B cell (primary cell): Measurements from ENCODE around the gene ADAMTS17. TPM values are rescaled to one million over a fixed set of nuclear protein-coding genes. Genes with fewer than 3 reads are reported as not detected.

ENCODE experiments used
- ATAC-seq: fragments of 200-7000 bp; cut with Tn5 transposase; one replicate; pipeline ENCODE4 v1.10.0; 2021; ENCODE audit warnings: low read depth, mild to moderate bottlenecking, moderate number of reproducible peaks, moderate library complexity
- CTCF ChIA-PET: fragments of 350-600 bp; sonication (Branson Sonifier 250); formaldehyde crosslinking; loops from one replicate; lab custom pipeline; 2021; ENCODE audit warnings: antibody characterized with exemption, inconsistent platforms; lab: Charles Lee
- POLR2A ChIA-PET: fragments of 350-600 bp; sonication (Branson Sonifier 250); formaldehyde crosslinking; loops from one replicate; lab custom pipeline; 2021; ENCODE audit warnings: antibody characterized with exemption; lab: Charles Lee
- DNase-seq: peaks from one replicate; pipeline ENCODE4 v3.0.0; 2013
- H2AFZ ChIP-seq: 2 replicates; pipeline ENCODE4 v1.6.1; 2012; ENCODE audit warnings: mild to moderate bottlenecking, low read depth, low read length; ENCODE audit not compliant: insufficient read depth, poor library complexity, severe bottlenecking
- H3K27ac ChIP-seq, 2 donors: 1 replicate in 1 of 2; 2 replicates in 1 of 2; pipeline ENCODE4 v1.5.1; 2012 to 2013; ENCODE audit warnings: low read length in 2 of 2, mild to moderate bottlenecking in 2 of 2, moderate library complexity in 1 of 2
- H3K27me3 ChIP-seq, 4 experiments: fragments of 200-600 bp in 1 of 4; sonication (generic) in 1 of 4; replicated peaks in 1 of 4; 1 replicate in 2 of 4; 2 replicates in 2 of 4; pipeline versions ENCODE4 v1.6.1 to v1.7.0; 2013 to 2016; ENCODE audit warnings: low read length in 3 of 4, mild to moderate bottlenecking in 2 of 4, mixed read lengths in 1 of 4, moderate library complexity in 1 of 4; ENCODE audit not compliant: insufficient read depth in 4 of 4, control insufficient read depth in 3 of 4; ENCODE audit errors: control extremely low read depth in 1 of 4
- H3K36me3 ChIP-seq, 2 experiments: replicated peaks in 1 of 2; 1 replicate in 1 of 2; 2 replicates in 1 of 2; pipeline versions ENCODE4 v1.6.1 to v1.7.1; 2013; ENCODE audit warnings: low read length in 1 of 2; ENCODE audit not compliant: insufficient read depth in 2 of 2, control insufficient read depth in 1 of 2; ENCODE audit errors: control extremely low read depth in 1 of 2, extremely low read depth in 1 of 2
- H3K4me1 ChIP-seq, 2 donors: fragments of 200-600 bp in 1 of 2; sonication (generic) in 1 of 2; 1 replicate in 1 of 2; 2 replicates in 1 of 2; pipeline versions ENCODE4 v1.5.1 to v1.6.1; 2013 to 2017; ENCODE audit warnings: low read length in 2 of 2; ENCODE audit not compliant: control insufficient read depth in 2 of 2, insufficient read depth in 2 of 2
- H3K4me2 ChIP-seq: replicated peaks from 2 replicates; pipeline ENCODE3; 2012; ENCODE audit warnings: mild to moderate bottlenecking, low read depth, low read length; ENCODE audit not compliant: poor library complexity, severe bottlenecking
- H3K4me3 ChIP-seq, 5 experiments: fragments of 200-600 bp in 1 of 5; sonication (generic) in 1 of 5; 1 replicate in 3 of 5; 2 replicates in 2 of 5; pipeline versions ENCODE4 v1.5.1 to v1.7.0; 2011 to 2016; ENCODE audit warnings: low read length in 4 of 5, mild to moderate bottlenecking in 4 of 5, low read depth in 2 of 5, control low read depth in 1 of 5, moderate library complexity in 1 of 5; ENCODE audit not compliant: insufficient read depth in 1 of 5; ENCODE audit errors: control extremely low read depth in 1 of 5, extremely low read depth in 1 of 5
- H3K79me2 ChIP-seq: fragments of 200-600 bp; sonication (generic); one replicate; pipeline ENCODE4 v1.6.0; 2016; ENCODE audit warnings: low read length; ENCODE audit not compliant: control insufficient read depth, insufficient read depth
- H3K9ac ChIP-seq: fragments of 200-600 bp; sonication (generic); 2 replicates; pipeline ENCODE4 v1.6.1; 2017; ENCODE audit warnings: mild to moderate bottlenecking, low read length, moderate library complexity
- H3K9me3 ChIP-seq, 3 donors: one replicate each; pipeline versions ENCODE4 v1.6.1 to v1.7.1; 2013; ENCODE audit warnings: low read length in 2 of 3; ENCODE audit not compliant: control insufficient read depth in 2 of 3, insufficient read depth in 1 of 3; ENCODE audit errors: control extremely low read depth in 1 of 3
- H4K20me1 ChIP-seq: 2 replicates; pipeline ENCODE4 v1.6.0; 2012; ENCODE audit warnings: mild to moderate bottlenecking, low read length; ENCODE audit not compliant: insufficient read depth, control insufficient read depth, poor library complexity, severe bottlenecking
- H3K27ac Mint-ChIP-seq: one replicate; pipeline ENCODE4 v1.8.0; 2021; ENCODE audit warnings: mixed read lengths
- H3K27me3 Mint-ChIP-seq: one replicate; pipeline ENCODE4 v1.8.0; 2021; ENCODE audit warnings: mixed read lengths
- H3K4me1 Mint-ChIP-seq: one replicate; pipeline ENCODE4 v1.8.0; 2021; ENCODE audit warnings: mixed read lengths
- H3K4me3 Mint-ChIP-seq: one replicate; pipeline ENCODE4 v1.8.0; 2021; ENCODE audit warnings: mixed read lengths
- H3K9me3 Mint-ChIP-seq: one replicate; pipeline ENCODE4 v1.8.0; 2022; ENCODE audit warnings: mixed read lengths; ENCODE audit not compliant: insufficient read depth
- CTCF ChIP-seq: fragments of 200-600 bp; IDR thresholded peaks from one replicate; pipeline ENCODE4 v1.8.0; 2022; ENCODE audit warnings: antibody characterized with exemption, mild to moderate bottlenecking
- EZH2 ChIP-seq: IDR thresholded peaks from 2 replicates; pipeline ENCODE4 v1.6.1; 2012; ENCODE audit warnings: borderline replicate concordance, low read depth, mild to moderate bottlenecking, moderate library complexity, low read length; ENCODE audit not compliant: insufficient read depth, poor library complexity, severe bottlenecking
- WGBS: methylation state at CpG from one replicate; pipeline ENCODE4 v1.1.5; 2013; ENCODE audit warnings: missing lambda C conversion rate; ENCODE audit not compliant: insufficient coverage; 5-methylcytosine and 5-hydroxymethylcytosine counted together
- intact Hi-C: fragments of 100-400 bp; cut with micrococcal nuclease; formaldehyde crosslinking; loops from one replicate; pipeline ENCODE4 v1.10.0; 2022
- polyA plus RNA-seq: library from polyadenylated mRNA; depleted of rRNA; stranded (reverse); fragments of >200 nt; gene quantifications from 2 replicates; pipeline ENCODE4 v1.2.3, GENCODE V29; 2012
- total RNA-seq, 2 donors: library from RNA; stranded (reverse); fragments of 120-200 nt in 1 of 2; gene quantifications; 1 replicate in 1 of 2; 2 replicates in 1 of 2; pipeline versions ENCODE4 v1.2.3 to v1.2.4, GENCODE V29; 2013 to 2022

The ADAMTS17 gene
- total and polyA plus RNA-seq, 2 donors (not counting 1 experiment from before 2014, with no cell fraction given), result 0.10 TPM; not detected in 1

DNA sequence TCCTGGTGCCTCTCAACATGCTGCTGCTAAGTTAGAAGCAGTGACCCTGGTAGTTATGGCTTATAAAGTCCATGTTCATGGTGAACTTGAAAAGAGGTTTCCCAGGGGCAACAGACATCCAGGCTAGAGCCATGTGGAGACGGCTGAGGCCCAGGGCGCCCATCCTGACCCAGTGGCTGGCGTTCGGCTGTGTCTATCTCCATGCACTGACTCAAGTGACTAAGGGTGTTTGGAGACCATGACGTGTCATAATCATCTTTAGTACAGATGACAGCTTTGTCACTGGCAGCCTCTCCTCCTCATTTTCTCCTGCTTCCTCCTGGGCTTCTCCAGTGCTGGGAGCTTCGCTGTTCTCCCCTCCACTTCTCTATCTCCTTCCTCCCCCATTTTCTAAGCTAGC, 321.2 kb downstream of the ADAMTS17 start:
- Histone ChIP-seq H2AFZ (no peak overlapping the region), H3K27me3 (no peaks in the 10 kb centered on the region), H3K4me2 (no peak overlapping the region), H3K4me1 (no peaks in the 10 kb centered on the region), H4K20me1 (no peaks in the 10 kb centered on the region), H3K79me2 (no peaks in the 10 kb centered on the region), H3K9ac (no peak overlapping the region), H3K9me3 (peaks cover 0 to 8% (median 0%) of the 10 kb centered on the region in 3 donors), H3K4me3 (no peak overlapping the region), H3K36me3 (no peaks in the 10 kb centered on the region), H3K27ac (no peak overlapping the region)
- Mint-ChIP-seq H3K27ac (no peak overlapping the region), H3K4me3 (no peak overlapping the region), H3K4me1 (no peaks in the 10 kb centered on the region), H3K9me3 (no peaks in the 10 kb centered on the region), H3K27me3 (peaks cover 5% of the 10 kb centered on the region)
- CTCF ChIA-PET, result no interaction called here
- ATAC-seq (no peak), DNase-seq (no peak)
- 82% methylated on average over 6 of the region's 6 CpGs for WGBS
- POLR2A ChIA-PET, result no interaction called here
- intact Hi-C loops, result no loop called here
- TF ChIP-seq CTCF, result no peak
- TF ChIP-seq EZH2, result no peak

GRCh38 chr15:100020189-100020588, 321.6 kb downstream of the ADAMTS17 start:
- H3K79me2 ChIP-seq, result no peaks in the 10 kb centered on the region
- no peaks in the 10 kb centered on the region for H3K27me3 ChIP-seq
- H3K4me1 Mint-ChIP-seq, result no peaks in the 10 kb centered on the region
- TF ChIP-seq EZH2 (no peak), CTCF (no peak)
- H4K20me1 ChIP-seq, result no peaks in the 10 kb centered on the region
- peaks cover 0 to 8% (median 0%) of the 10 kb centered on the region in 3 donors for H3K9me3 ChIP-seq
- WGBS, result 68% methylated on average over 5 of the region's 6 CpGs
- intact Hi-C loops, result no loop called here
- no peaks in the 10 kb centered on the region for H3K4me1 ChIP-seq
- no peaks in the 10 kb centered on the region for H3K9me3 Mint-ChIP-seq
- H3K4me2 ChIP-seq, result no peak overlapping the region
- H3K36me3 ChIP-seq, result no peaks in the 10 kb centered on the region
- no peak overlapping the region for H2AFZ ChIP-seq
- DNase-seq (no peak), ATAC-seq (no peak)
- ChIA-PET POLR2A (no interaction called here), CTCF (no interaction called here)
- H3K27me3 Mint-ChIP-seq, result peaks cover 5% of the 10 kb centered on the region
- no peak overlapping the region for H3K4me3 ChIP-seq
- H3K27ac Mint-ChIP-seq, result no peak overlapping the region
- H3K4me3 Mint-ChIP-seq, result no peak overlapping the region
- no peak overlapping the region for H3K27ac ChIP-seq
- no peak overlapping the region for H3K9ac ChIP-seq
